ENCODE results near the gene PDZK1IP1.
"Not testable (repeated sequence)": the region's sequence is repeated elsewhere in the genome, so short reads cannot be mapped to it uniquely, and the experiment has no call there.

Gene PDZK1IP1

DNA sequence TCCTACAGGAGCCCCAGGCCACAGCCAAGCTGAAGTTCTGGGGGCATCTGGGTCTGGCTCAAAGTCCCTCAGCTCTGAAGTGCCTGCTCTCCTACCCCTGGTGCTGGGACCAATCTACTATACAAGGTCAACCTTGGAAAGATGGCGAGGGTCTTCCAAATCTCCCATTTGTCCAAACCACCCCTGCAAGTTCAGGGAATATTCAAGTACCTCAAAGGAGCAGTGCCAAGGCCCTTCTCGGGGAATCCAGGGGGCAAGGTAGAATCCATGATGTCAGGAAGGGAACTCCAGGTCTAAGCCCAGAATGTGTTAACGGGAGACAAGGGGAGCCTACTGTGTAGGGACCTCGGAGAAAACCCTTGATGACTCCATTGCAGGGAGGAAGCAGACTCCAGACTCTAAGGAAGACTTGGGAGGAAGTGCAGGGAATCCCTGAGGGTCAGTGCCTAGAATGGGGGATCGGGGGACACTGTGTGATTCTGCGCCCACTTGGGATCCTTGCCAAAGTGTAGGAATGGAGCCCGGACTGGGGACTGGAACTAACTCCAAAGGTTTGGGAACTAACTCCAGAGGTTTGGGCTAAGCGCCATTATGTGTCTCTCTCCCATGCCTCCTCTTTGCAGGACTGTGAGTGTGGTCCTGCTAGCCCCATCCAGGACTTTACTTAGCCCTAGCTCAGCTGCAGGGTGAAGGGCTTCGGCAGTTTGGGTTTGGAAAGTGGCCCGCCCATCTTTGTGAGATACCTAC lies 33.5 kb upstream of the PDZK1IP1 start:
- DNase-seq = no peak

DNA sequence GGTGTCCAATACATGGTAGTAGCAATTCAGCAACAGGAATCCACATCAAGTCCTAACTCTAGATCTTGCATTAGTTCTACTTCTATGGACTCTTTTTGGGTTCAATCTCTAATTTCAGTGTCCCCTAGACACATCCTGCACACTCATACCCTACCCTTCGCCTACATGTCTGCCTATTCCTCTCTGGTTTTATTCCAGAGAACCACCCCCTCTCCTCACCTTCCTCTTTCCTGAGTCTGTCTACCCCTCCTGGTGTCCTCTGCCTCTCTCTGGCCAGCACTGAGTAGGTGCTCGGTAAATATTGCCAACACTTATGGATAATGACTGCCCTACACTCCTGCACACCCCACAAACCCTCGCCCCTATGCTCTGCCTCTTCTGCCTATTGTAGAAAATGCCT lies 32.6 kb upstream of the PDZK1IP1 start:
- no peak for DNase-seq

DNA sequence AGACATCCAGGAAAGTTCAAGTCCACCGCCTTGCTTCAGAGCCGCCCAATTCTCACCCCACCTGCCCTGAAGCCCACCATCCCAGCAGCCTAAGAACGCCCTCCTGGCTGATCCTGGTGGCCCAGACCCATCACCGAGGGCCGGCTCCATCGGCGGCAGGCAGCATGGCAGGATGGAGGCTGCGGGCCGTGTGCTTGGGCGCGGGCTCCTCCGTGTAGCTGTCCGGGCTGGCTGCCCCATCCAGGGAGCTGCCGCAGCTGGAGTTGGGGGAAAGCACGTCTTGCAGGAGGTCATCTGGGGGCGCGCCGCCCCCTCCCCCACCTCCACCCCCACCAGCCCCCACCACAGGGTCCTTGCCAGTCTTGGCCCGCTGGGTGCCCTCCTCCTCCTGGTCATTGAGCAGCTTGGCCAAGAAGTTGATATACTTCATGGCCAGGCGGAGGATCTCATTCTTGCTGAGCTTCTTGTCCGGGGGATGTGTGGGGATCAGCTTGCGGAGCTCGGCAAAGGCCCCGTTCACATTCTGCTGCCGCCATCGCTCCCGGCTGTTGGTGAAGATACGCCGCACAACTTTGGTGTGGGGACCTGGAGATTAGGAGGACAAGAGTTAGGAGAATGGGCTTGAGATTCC lies 29.9 kb upstream of the PDZK1IP1 start:
- no peak for DNase-seq

DNA sequence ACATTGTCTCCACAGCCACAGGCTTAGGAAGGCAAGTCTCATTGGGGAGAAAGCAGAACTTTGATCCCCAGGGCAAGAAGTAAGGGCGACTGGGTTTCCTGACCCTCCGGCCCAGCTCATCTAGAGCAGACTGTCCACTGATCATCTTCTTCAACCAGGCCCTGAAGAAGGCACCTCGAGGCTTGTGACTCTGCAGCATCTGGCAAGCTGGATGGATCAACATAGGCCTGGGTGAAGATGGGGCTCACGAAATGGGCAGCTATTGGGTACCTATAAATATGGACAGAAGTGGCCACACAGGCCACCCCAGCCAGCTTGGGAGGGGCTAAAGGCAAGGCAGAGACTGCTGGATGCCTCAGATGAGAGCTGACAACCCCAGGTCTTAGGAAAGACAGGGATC lies 29.2 kb upstream of the PDZK1IP1 start:
- no peak for DNase-seq

DNA sequence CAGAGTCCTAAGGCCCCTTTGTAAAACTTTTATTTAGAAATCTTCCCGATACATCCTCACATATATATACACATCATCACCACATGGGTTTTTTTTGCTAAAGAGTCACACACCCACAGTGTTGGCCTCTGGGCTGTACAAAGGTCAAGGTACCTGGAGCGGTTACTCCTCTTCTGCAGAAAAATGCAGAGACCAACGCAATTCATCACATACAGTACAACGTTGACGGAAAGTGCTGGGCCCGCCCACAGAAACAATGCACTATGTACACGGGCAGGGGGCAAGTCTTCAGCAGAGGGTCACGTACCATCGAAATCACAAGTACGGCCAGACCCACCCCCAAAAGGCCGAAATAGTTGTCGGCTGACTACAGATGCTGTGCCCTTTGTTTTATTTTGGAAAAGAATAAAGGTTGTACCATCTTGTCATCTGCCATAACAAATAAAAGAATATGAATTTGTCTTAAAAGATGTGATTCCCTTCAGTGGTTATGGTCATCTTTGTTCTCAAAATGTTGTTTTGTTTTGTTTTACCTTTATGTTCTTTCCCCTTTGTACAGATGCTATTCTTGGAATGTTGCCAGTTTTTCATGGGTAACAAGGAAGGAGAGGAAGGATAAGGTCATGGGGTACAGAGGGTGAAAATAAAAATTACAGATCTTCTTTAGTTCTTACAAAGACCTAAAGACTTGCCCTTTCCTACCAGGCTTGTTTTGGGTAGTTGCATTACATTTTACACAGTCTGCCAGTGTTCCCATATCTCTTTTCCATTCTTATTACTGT lies 26.6 kb upstream of the PDZK1IP1 start:
- DNase-seq = no peak

DNA sequence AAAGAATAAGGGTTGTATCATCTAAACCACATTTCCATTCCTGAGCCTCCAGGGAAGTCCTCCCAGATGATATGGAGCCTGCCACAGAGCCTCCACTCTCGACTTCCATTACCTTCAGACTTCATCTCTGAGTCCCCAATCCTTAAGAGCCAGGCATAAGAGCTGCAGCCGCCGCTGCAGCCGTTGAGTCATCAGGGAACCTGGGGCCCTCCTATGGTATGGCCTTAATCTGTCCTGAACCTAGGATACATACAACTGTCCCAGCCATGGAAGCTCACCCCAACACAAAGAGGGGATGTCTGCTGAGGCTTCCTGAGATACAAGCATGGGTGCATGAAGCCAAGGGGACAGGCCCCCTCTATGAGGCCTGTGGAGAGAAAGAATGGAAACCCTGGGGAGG lies 25.9 kb upstream of the PDZK1IP1 start:
- DNase-seq = no peak

DNA sequence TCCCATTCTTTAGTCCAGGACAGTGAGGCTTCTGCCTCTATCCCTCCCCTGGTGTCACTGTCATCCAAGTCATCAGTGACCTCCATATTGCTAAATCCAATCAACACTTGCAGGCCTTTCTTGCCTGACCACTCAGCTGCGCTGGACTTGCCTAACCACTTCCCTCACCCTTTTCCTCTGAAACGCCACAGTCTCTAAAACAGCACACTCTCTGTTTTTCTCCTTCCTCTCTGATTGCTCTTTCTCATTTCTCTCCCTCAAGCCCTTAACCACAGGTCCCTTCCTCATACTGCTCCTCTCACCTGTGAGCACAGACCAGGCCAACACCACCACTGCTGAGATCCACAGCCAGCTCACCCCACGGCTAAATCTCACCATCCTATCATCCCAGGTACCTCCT lies 24.7 kb upstream of the PDZK1IP1 start:
- no peak for DNase-seq

DNA sequence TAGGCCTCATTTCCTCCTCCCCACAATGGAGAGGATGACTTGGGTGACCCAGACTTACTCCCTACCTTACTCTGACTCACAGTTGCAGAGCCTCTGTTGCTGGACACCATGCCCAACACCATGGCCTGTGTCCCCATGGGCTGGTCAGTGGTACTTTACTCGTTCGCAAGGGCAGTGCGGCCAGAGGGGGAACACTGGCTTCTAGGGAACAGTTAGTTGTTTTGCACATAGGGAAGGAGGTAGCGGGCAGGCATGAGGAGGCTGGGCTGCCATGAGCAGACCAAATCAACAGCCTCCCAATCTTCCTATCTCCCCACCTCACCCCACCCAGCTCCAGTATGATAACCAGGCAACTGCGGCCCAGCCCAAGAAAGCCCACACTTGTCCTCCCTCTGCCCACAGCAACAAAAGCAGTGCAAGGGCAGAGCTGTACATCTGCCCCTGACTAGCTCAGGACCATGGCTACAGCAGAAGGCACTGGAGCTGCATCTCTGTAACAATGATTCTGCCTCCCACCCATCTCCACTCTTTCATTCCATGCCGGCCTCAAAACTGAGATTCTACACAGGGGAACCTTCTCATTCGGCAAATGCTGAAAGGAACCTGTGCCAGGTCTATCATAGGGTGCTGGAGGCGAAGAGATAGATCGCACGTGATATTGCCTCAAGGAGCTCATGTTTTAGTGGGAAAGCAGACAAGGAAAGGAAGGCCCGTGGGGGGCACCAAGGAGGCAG lies 23.6 kb upstream of the PDZK1IP1 start:
- no peak for DNase-seq

DNA sequence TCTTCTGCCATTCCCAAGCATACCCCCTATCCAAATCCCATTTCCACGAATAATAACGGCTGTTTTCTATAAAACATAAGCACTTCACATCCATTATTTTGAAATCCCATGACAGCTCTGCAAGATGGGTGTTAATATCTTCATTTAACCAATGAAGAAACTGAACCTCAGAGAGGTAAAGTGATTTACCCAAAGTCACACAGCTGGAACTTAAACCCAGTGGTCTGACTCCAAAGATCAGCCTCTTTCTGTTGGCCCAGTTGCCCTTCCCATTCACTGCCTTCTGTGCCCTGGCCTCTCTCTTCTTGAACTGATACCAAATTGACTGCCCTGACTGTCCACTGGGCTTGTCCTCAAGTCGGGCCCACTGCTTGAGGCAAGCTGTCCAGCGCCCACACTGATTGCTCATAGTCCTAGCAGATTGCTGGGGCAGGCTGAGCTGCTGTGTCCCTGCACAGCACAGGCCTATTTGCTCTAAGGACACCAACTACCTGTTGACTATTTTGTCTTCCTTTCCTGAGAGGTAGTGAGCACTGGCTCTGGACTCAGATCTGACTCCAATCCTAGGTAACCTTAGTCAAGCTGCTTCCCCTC lies 22.9 kb upstream of the PDZK1IP1 start:
- no peak for DNase-seq

DNA sequence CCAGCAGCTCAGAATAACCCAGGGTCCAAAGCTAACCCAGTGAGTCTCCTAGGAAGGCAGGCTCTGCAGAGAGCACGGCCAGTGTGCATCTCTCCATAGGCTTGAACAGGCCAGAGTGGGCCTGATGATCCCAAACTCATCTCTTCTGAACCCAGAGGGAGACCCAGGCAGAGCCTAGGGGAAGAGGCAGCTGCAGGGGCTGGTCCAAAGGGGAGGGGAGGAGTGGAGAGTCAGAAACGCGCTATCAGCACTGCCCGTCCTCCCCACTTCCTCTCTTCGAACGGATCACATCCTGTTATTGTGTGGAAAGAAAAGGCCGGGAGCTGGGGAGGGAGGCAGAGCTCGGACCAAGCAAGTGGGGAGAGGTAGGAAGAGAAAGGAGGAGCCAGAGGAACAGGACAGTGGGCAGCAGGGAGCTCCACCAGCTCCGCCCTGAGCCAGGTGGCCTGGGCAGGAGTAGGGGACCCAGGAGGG lies 22.0 kb upstream of the PDZK1IP1 start:
- DNase-seq = no peak

DNA sequence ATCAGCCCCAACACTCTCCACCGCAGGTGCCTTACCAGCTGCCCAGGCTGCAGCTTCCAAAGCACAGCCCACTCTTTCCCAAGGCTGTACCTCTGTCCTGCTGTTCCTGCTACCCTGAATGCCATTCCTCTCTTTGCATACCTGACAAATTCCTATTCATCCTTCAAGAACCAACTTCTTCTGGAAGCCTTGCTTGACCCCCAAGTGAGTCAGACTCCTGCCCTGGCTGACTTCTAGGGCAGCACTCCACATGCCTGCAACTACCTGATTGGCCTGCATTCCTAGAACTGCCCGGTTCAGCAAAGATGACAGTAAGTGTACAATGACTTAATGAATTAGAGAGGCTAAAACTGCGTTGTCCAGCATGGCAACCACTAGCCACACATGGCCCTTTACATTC lies 20.8 kb upstream of the PDZK1IP1 start:
- DNase-seq = no peak

DNA sequence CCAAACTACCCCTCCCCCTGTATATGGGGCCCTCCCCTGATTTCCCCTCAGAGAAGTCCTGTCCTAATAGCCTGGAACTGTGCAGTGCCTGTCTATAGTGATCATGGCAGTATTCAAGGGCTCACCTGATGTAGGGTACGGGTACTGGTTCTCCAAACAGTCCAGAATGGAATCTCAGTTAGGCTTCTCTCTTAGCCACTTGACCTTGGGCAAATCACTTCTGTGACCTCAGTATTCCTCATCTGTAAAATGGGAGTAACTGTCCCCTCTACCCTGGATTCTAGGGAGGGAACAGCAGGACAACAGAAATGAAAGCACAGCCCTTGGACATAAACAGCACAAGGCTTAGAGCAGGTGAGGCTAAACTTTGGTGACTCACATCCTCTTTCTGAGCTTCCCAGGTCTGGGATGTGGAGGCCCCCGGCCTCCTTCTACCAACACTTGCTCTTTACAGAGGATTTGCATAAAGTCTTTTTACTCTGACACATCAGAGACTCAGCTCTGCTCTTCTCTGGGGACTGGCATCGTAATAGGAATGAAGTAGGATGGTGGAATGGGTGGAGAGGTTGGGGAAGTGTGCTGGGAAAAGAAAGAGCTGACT lies 20.0 kb upstream of the PDZK1IP1 start:
- no peak for DNase-seq

DNA sequence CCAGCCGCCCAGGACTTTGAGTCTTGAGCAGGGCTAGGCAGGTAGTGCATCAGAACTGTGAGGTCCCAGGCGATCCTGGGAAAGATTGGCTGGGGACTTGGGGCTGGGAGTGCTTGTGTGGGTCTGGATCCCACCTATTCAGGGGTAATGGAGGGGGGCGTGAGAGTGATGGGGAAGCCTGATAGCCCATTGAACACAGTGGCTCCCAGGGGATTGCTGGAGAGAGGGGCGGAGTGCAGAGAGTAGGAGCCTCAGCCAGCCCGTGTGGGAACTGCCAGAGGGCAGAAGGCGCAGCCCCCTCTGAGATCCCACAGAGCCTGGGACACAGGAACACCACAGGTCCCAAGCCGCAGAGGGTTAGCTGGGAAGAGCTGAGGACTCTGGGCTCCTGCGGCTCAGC lies 19.3 kb upstream of the PDZK1IP1 start:
- no peak for DNase-seq

DNA sequence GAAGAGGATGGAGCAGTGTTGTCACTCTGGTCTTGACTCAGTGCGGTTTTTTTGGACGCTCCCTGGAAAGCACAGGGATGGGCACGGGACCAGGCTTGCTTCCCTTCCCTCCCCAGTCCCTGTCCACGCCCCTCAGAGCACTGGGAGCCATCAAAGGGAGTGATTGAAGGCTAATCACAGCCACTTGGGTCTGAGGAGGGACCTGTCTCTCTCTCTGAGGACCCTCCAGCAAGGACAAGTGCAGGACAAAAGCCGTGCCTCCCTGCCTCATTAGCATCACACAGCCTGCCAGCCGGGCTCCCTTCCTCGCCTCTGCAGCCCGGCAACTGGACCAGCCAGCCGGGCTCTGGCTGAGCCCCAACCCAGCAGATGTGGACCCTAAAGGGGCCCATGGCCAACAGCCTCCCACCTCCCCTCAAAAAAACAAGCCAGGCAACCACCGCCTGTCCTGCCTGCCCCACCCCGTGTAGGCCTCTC lies 18.6 kb upstream of the PDZK1IP1 start:
- no peak for DNase-seq

DNA sequence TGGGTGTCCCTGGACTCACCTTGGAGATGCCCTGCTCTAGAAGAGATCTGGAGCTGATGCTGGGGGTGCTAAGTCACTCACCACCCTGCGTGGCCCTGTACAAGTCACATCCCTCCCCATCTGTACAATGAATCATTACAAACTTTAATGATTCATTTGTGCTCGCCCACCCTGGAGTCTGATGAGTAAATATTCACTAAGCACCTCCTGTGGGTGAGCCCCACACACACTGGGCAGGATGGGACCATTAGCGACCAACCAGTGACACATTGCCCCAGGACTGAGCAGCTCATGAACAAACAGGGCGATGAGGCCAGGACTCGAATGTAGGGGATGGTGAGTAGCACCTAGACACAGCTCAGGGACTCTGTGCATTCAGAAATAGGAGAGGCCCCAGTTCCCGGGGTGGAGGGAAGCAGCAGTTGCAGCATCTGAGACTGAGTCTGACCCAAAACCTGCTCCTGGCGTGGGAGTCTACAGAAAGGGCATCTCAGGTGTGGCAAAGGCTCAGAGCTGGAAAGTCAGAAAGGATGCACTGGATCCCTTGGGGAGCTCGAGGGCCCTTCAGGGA lies 18.1 kb upstream of the PDZK1IP1 start:
- no peak for DNase-seq

DNA sequence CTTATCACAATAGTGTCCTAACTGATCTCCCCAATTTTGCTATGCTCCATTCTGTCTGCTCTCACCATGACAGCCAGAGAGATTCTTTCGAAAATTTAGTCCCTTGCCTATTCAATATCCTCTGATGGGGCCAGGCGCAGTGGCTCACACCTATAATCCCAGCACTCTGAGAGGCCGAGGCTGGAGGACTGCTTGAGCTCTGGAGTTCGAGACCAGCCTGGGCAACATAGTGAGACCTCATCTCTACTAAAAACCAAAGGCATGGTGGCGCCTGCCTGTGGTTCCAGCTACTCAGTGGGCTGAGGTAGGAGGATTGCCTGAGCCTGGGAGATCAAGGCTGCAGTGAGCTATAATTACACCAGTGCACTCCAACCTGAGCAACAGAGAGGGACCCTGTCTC lies 16.1 kb upstream of the PDZK1IP1 start:
- no peak for DNase-seq

DNA sequence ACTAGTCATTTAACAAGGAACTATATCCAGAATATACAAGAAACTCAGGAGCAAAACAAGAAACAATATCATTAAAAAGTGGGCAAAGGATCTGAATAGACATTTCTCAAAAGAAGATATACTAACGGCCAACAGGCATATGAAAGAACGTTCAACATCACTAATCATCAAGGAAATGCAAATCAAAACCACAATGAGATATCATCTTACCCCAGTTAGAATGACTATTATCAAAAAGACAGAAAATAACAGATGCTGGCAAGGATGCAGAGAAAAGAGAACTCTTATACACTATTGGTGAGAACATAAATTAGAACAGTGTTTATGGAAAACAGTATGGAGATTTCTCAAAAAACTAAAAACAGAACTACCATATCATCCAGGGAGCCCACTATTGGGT lies 13.7 kb upstream of the PDZK1IP1 start:
- not testable (repeated sequence) for DNase-seq

DNA sequence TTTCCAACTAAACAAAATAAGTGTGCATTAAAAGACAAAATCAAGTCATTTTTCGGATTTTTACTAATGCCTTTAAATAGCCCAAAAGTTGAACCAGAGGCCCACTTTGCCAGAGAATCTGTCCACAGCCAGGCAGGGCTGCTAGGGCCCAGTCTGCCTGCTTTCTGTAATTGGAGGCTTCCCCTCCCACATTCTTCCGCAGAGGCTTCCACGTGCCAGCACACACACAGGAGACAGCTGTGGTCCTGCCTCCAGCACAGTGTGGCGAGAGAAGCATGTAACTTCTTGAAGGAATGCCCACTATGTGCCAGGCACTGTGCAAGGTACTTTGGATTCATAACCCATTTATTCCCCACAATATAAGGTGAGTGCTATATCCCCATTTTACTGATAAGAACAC lies 11.3 kb upstream of the PDZK1IP1 start:
- no peak for DNase-seq

DNA sequence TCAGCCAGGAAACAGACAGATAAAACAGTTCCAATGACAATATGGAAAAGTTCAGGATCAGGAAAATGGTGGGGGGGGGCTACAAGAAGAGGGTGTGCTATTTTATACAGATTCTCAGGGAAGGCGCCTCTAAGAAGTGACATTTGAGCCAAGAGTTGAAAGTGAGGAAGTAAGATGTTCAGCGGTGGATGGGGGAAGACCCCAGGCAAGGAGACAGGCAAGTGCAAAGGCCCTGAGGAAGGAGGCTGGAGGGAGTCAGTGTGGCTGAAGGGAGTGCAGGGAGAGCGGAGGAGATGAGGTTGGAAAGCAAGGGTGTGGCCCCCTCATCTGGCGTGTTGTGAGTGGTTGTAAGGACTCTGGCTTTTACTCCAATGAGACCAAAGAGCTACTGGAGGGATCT lies 8.4 kb upstream of the PDZK1IP1 start:
- DNase-seq = no peak

DNA sequence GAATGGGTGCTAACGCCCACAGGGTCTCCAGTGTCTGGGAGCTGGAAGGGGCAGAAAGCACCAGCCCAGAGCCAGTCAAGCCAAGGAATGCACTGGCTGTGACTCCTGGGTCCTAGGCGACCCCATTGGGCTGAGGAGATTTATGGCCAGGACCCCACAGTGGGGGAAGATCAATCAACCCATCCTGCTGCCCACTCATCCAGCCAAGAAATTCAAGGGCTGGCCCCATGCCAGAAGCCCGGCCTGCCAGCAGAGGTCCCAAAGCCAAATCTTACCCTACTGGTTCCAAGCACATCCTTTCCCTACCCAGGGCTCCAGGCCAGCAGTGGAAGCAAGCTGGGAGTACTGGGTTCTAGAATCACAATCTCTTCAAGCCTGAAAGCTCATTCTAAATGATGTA lies 6.8 kb upstream of the PDZK1IP1 start:
- DNase-seq = no peak

DNA sequence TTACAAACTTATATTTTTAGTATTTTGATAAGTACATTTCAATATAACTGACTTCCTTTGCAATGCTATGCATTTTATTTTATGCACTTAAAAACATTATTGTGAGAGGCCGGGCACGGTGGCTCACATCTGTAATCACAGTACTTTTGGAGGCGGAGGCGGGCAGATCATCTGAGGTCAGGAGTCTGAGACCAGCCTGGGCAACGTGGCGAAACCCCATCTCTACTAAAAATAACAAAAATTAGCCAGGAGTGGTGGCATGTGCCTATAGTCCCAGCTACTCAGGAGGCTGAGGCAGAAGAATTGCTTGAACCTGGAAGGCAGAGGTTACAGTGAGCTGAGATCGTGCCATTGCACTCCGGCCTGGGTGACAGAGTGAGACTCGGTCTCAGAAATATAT lies 6.1 kb upstream of the PDZK1IP1 start:
- not testable (repeated sequence) for DNase-seq

DNA sequence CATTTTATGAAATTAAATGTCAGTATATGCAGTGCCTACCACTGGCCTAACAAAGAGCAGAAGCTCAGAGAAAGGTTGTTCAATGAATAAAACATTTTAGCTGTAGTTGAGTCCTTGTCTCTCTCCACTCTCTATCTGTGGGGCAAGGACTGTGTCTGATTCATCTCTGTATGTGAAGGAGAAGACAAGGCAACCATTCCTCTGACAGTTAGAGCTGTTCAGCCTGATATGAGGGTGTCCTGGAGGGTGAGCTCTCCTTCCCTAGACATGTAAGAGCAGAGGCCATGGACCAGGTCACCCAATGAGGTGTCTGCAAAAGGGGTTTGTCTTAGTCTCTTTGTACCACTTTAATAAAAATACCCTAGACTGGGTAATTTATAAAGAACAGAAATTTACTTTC lies 4.5 kb upstream of the PDZK1IP1 start:
- DNase-seq = no peak
